Chondrocyte (in vitro differentiated cells): Measurements from ENCODE around the gene C11orf97. TPM values are rescaled to one million over a fixed set of nuclear protein-coding genes. Genes with fewer than 3 reads are reported as not detected.

Source experiments
- DNase-seq: peaks from one replicate; pipeline ENCODE4 v3.0.0; 2021; ENCODE audit warnings: mixed read lengths, low spot score
- H3K27ac Mint-ChIP-seq: one replicate; pipeline ENCODE4 v1.8.0; 2021; ENCODE audit warnings: mild to moderate bottlenecking, moderate library complexity, mixed read lengths; ENCODE audit not compliant: unreplicated experiment
- H3K27me3 Mint-ChIP-seq: 2 replicates; pipeline ENCODE4 v1.8.0; 2021; ENCODE audit warnings: low read depth, mixed read lengths
- H3K36me3 Mint-ChIP-seq: 2 replicates; pipeline ENCODE4 v1.8.0; 2021; ENCODE audit warnings: low read depth, mixed read lengths
- H3K4me1 Mint-ChIP-seq: 2 replicates; pipeline ENCODE4 v1.8.0; 2021; ENCODE audit warnings: low read depth, mild to moderate bottlenecking, mixed read lengths
- H3K4me3 Mint-ChIP-seq: one replicate; pipeline ENCODE4 v1.8.0; 2021; ENCODE audit warnings: mild to moderate bottlenecking, moderate library complexity, mixed read lengths; ENCODE audit not compliant: unreplicated experiment
- H3K9me3 Mint-ChIP-seq: 2 replicates; pipeline ENCODE4 v1.8.0; 2021; ENCODE audit warnings: low read depth, mixed read lengths
- CTCF ChIP-seq: fragments of 200-600 bp; sonication (generic); IDR thresholded peaks from 2 replicates; pipeline ENCODE4 v1.5.0; 2021; ENCODE audit warnings: antibody characterized with exemption, mild to moderate bottlenecking, moderate library complexity
- total RNA-seq: library from RNA; stranded (reverse); gene quantifications from 3 replicates; pipeline ENCODE4 v1.2.1, GENCODE V29; 2021

The C11orf97 gene
- total RNA-seq, 1 donor from 2014 or later: not detected

GRCh38 chr11:94486068-94486467 is 26.2 kb upstream of the C11orf97 start:
- H3K4me1 Mint-ChIP-seq: peaks cover 5% of the 10 kb centered on the region
- peaks cover 3% of the 10 kb centered on the region for H3K9me3 Mint-ChIP-seq
- no peak for DNase-seq
- H3K27ac Mint-ChIP-seq: no peak overlapping the region
- TF ChIP-seq CTCF: no peak
- H3K4me3 Mint-ChIP-seq: no peak overlapping the region
- no peaks in the 10 kb centered on the region for H3K27me3 Mint-ChIP-seq
- H3K36me3 Mint-ChIP-seq: peaks cover 25% of the 10 kb centered on the region

DNA sequence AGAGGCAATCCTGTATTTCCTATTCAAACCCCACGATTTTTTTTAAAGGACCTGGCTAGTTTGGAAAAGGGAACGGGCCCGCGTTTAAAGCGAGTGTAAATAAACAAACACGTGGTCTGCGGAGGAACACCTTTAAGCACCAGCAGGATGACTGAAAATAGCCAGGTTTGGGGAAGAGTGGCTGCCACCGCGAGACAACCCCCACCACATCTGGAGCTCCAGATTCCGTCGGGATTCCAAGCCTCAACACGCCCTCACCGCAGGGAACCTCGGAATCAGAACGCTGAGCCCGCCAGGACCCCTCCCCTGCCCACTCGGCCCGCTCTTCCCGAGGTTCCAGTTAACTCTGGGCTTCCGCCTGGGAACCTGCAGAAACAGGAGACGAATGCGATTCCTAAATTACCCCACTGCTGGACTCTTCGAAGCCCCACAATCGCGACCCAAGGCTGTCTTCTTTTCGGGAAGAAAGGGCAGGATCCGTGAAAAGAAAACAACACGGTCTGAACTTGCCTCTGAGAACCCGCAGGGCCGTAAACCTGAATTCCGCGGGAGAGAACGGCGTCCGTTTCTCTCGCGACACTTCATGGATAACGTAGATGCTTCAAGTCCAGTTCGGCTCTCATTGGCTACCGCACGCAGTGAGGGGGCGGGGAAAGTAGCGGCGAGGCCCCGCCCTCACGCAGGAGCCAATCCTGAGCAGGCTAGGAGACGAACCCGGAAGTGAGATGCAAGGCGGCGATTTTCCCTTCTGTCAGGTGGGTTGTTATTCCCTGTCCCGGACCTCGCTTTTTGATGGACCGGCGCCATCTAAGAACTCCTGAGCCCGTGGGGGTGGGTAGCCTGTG is 18.8 kb upstream of the C11orf97 start, which contains the start of the genes ANKRD49 and MRE11:
Gene ANKRD49 (plus strand): TSS at position 704 of the 845 bp plus-strand sequence. CDS start 2,710 bp downstream, outside the sequence.
Gene MRE11 (minus strand): TSS at position 564 of the 845 bp plus-strand sequence. CDS start 1,043 bp downstream, outside the sequence.
- Mint-ChIP-seq H3K27me3 (no peaks in the 10 kb centered on the region), H3K36me3 (peaks cover 12% of the 10 kb centered on the region), H3K9me3 (peaks cover 2% of the 10 kb centered on the region), H3K4me1 (peaks cover 25% of the 10 kb centered on the region), H3K4me3 (peak within 1 kb of the TSS; percentile 94), H3K27ac (peak within 1 kb of the TSS; percentile 97)
- DNase-seq: peak; percentile 97
- TF ChIP-seq CTCF: no peak

GRCh38 chr11:94494126-94494680 is 18.1 kb upstream of the C11orf97 start:
- peak overlapping the region; percentile 97 for H3K27ac Mint-ChIP-seq
- peak overlapping the region; percentile 94 for H3K4me3 Mint-ChIP-seq
- H3K27me3 Mint-ChIP-seq: no peaks in the 10 kb centered on the region
- peak; percentile 23 for TF ChIP-seq CTCF
- peaks cover 15% of the 10 kb centered on the region for H3K36me3 Mint-ChIP-seq
- no peaks in the 10 kb centered on the region for H3K9me3 Mint-ChIP-seq
- no peak for DNase-seq
- H3K4me1 Mint-ChIP-seq: peaks cover 25% of the 10 kb centered on the region

GRCh38 chr11:94500181-94500580 is 12.1 kb upstream of the C11orf97 start:
- DNase-seq: no peak
- TF ChIP-seq CTCF: no peak
- Mint-ChIP-seq H3K9me3 (no peaks in the 10 kb centered on the region), H3K36me3 (peaks cover 14% of the 10 kb centered on the region), H3K27me3 (no peaks in the 10 kb centered on the region), H3K4me1 (peaks cover 6% of the 10 kb centered on the region), H3K27ac (peak overlapping the region; percentile 27), H3K4me3 (no peak overlapping the region)

- DNase-seq: no peak
- H3K27ac Mint-ChIP-seq: no peak overlapping the region
- peaks cover 14% of the 10 kb centered on the region for H3K36me3 Mint-ChIP-seq
- no peak overlapping the region for H3K4me3 Mint-ChIP-seq
- no peaks in the 10 kb centered on the region for H3K4me1 Mint-ChIP-seq
- no peaks in the 10 kb centered on the region for H3K27me3 Mint-ChIP-seq
- no peaks in the 10 kb centered on the region for H3K9me3 Mint-ChIP-seq
- peak; percentile 22 for TF ChIP-seq CTCF
Measured at GRCh38 chr11:94501522-94501921, 10.7 kb upstream of the C11orf97 start.
